ENCODE results near the gene ARMCX6.
"Not testable (repeated sequence)": the region's sequence is repeated elsewhere in the genome, so short reads cannot be mapped to it uniquely, and the experiment has no call there.

Gene ARMCX6

GRCh38 chrX:101617211-101618191, at the start of gene ARMCX6:
TSS of gene ARMCX6 (minus strand) at chrX:101618000. CDS start at chrX:101616620, 1,380 bp downstream.
- peak; percentile 56 to 60 for DNase-seq (ENCODE audit: low read depth in 2 of 2)

DNA sequence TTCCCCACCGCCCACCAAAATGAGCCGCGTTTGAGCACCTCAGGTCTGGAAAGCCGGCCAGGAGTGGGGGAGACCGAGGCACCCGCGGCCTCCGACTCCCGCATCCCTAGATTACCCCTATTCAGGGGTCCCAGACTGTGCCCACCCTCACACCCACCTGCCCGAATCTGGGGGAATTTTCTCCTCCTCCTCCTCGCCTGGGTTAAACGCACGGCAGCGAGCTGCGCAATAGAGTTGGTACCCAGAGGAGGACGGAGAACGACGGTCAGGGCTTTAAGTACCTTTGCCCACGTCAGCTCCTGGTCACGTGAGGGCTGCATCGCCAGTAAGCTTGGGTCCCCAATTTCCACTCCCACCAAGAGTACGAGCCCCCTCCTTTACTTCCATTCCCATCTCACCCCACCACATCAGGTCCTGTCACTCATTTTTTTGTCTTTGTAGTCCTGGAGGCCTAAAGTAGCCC, 41.8 kb upstream of the ARMCX6 start, which contains the start of gene ARMCX2:
Gene ARMCX2, minus strand, starts transcription at position 250 of the 463 bp plus-strand sequence. CDS start 2,262 bp downstream, outside the sequence.
- no peak for DNase-seq (ENCODE audit: low read depth in 2 of 2)

DNA sequence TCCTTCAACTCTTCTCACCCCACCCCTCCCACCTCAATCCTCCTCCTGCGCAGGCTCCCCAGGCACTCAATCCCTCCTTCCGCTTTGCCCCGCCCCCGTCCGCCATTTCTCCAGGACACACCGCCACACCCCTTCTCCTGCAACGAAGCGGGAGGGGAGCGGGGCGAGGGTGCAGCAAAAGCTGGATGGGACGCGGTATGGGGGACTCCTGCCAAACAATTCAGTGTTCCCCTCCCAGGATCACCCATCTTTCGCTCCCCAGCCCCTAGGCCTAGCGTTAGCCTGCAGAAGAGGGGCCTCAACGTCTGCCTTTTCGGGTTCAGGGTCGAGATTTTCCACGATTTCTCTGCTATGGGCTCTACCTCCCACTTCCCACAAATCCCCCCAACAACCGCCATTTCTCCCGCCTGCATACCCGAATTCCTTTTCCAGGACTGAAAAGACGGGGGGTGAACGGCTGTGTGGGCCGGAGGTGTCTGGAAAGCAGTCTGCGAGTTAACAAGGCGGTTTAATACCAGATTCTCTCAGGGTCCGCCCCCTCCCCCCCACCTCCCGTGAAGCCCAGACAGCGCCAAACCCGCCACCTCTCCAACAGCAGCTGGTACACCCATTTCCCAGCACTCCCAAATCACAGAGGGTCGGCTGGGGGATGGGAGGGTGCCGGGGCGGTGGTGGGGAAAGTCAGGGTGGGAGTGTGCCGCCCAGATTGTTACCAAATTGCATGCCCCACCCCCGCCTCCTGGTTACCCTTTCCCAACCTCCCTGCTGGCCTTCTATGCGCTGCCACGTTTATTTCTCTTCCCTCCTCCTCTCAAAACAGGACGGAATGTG, 41.1 kb upstream of the ARMCX6 start:
- DNase-seq (ENCODE audit: low read depth in 2 of 2) = peak; percentile 17 to 51

DNA sequence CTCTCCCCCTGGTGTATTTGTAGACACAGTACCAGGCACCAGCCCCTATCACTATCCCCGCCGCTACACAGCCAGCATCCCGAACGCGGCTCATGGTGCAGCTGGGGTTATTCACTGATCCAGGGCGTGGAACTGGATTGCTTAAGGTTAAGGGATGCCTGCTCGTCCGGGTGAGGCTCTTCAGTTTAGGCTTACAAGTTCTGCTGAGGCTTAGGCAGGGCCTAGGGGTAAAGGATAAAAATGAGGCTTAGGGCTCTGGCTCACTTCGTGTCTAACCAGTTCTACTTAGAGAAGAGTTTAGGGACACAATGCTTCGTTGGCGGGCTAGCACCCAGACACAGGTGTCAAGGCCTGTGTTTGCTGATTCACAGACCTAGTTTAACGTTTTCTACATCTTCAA, 39.7 kb upstream of the ARMCX6 start:
- DNase-seq (ENCODE audit: low read depth in 2 of 2) = no peak

DNA sequence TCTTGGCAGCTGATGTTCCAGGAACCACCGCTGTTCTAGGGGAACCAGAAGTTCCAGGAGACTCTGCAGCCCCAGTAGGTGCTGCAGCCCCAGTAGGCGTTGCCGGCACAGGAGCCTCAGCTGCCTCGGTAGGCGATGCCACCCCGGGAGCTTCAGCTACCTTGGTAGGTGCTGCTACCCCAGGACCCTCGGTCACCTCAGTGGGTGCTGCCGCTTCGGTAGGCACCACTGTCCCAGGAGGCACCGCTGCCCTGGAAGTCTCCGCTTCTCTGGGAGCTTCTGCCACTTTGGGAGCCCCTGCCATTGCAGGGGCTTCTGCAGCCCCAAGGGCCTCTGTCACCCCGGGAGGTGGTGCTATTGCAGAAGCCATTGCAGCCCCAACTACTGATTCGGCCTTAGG, 39.0 kb upstream of the ARMCX6 start:
- DNase-seq (ENCODE audit: low read depth in 2 of 2) = no peak

GRCh38 chrX:101655534-101655933, 37.7 kb upstream of the ARMCX6 start:
- no peak for DNase-seq (ENCODE audit: low read depth in 2 of 2)

DNA sequence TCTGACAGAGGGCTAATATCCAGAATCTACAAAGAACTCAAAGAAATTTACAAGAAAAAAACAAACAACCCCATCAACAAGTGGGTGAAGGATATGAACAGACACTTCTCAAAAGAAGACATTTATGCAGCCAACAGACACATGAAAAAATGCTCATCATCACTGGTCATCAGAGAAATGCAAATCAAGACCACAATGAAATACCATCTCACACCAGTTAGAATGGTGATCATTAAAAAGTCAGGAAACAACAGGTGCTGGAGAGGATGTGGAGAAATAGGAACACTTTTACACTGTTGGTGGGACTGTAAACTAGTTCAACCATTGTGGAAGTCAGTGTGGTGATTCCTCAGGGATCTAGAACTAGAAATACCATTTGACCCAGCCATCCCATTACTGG, 29.9 kb upstream of the ARMCX6 start:
- not testable (repeated sequence) for DNase-seq (ENCODE audit: low read depth in 2 of 2)

- DNase-seq (ENCODE audit: low read depth in 2 of 2) = no peak
Measured at GRCh38 chrX:101642093-101642492, 24.3 kb upstream of the ARMCX6 start.

DNA sequence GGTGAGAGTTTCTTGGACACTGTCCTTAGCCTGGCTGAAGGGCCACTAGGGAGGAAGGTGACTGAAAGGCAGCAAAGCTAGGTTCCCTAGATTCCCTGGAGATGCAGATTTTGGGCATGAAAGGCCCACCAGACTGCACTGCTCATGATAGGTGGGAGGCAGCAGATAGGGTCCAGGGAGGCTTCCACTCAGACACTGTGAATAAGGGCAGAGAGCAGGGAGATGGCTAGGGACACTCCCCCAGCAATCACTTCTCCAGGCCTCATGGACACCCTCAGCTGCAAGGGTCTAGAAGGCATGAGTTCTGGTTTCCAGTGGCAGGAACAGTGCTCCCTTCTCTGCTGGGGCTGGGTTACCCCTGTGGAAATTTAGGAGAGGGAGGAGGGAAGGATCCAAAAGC, 21.8 kb upstream of the ARMCX6 start:
- no peak for DNase-seq (ENCODE audit: low read depth in 2 of 2)

GRCh38 chrX:101619364-101619763, 1.6 kb upstream of the ARMCX6 start:
- no peak for DNase-seq (ENCODE audit: low read depth in 2 of 2)

- no peak for DNase-seq (ENCODE audit: low read depth in 2 of 2)
Measured at GRCh38 chrX:101605728-101606127, 12.1 kb downstream of the ARMCX6 start.

DNA sequence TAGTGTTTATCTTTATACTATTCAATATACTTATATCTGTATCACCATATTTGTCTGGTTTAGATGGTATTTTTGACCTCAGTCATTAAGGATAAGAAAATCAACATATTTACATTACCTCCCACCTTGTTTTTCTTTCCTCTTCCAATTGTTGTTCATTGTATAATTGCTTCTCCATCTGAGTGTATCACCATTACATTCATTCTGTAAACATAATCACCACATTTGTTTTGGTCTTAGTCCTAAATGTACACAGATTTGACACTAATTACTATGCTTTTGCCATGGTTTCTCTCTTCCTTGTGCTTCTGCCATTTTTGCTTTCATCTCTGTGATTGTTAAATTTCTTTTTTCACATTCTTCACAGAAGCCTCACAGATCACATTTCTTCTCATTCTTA, 12.7 kb downstream of the ARMCX6 start:
- no peak for DNase-seq (ENCODE audit: low read depth in 2 of 2)

DNA sequence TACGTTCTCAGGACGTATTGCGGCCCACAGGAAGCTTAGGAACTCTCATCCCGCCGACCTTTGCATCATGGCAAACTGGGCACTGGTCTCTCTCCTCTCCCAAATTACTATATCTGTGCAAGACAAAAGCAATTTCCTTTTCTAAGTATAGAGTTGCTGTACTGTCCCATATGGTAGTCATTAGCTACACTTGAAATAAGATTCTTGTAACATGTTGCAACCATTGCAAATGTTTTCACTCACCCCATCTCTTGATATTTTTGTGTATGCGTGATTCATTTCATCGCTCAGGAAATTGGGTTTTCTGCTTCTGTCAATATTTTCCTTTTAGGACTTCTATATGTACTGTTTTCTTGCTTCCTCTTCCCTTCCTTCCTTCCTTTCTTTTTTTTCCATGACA, 15.7 kb downstream of the ARMCX6 start:
- no peak for DNase-seq (ENCODE audit: low read depth in 2 of 2)

DNA sequence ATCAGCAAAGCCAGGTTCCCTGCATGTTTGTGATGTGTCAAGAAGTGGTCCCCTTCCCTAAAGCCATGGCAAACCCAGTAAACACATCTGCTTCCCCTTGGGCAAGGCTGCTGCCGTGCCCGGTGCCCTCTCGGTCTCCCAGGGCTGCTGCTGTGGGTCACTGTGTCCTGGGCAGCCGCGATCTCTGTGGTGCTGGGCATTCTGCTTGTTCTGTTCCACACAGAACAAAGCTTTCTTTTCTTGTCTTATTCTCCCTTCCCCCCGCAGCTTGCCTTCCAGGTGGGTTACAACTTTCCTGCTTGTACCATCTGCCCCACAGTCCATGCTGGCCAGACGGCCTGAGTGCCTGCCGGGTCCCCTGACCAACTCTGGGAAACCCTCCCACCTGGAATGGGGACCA, 18.2 kb downstream of the ARMCX6 start:
- not testable (repeated sequence) for DNase-seq (ENCODE audit: low read depth in 2 of 2)

DNA sequence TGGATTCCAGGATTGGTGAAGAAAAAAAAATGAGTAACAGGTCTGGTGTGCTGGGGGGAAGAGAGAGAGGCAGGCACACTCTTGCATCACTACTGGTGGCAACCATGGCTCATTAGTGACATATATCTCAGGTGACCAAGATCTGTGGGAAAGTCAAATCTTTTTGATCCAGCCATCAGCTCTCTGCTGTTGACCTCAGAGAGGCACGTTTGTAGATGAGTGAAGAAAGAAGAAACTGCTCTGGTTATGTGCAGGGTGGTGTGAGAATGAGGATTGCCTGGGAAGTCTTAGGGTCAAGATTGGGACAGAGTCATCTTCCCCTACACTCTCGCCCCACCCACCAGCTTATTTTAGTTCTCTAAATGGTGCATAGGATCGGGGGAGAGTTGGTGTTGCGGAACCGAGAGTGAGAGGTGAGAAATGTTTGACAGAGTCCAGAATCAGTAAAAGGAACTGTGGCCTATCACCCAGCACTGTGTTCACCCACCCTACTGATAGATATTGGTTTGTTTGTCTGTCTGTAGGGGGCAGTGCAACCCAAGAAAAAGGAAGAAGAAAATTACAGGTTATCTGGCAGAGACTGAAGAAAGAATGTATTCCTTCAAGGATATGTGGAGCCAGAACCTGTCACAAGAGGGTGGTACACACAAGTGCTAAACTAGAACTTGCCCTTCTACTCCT, 21.9 kb downstream of the ARMCX6 start:
- DNase-seq (ENCODE audit: low read depth in 2 of 2) = peak in 1 of 2 donors; percentile 41

Data from stimulated activated CD4-positive, alpha-beta T cell treated with anti-CD3 and anti-CD28 coated beads, Interleukin-1b, Interleukin-23, amount 100 ng/mL, for 4 hours (primary cell).